Fibroblast of skin of right biceps (primary cell): ENCODE data around the gene GPR84.
"Not testable (repeated sequence)": the region's sequence is repeated elsewhere in the genome, so short reads cannot be mapped to it uniquely, and the experiment has no call there.

Experiments
- DNase-seq: peaks from one replicate; pipeline ENCODE4 v3.0.0-alpha.2; 2013

The GPR84 gene

DNA sequence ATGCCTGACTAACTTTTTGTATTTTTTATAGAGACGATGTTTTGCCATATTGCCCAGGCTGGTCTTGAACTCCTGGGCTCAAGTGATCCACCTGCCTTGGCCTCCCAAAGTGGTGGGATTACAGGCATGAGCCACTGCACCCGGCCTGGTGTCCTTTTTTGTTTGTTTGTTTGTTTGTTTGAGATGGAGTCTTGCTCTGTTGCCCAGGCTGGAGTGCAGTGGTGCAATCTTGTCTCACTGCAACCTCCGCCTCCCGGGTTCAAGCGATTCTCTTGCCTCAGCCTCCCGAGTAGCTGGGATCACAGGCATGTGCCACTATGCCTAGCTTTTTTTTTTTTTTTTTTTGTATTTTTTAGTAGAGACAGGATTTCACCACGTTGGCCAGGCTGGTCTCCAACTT, 10.0 kb downstream of the GPR84 start:
- DNase-seq: not testable (repeated sequence)

DNA sequence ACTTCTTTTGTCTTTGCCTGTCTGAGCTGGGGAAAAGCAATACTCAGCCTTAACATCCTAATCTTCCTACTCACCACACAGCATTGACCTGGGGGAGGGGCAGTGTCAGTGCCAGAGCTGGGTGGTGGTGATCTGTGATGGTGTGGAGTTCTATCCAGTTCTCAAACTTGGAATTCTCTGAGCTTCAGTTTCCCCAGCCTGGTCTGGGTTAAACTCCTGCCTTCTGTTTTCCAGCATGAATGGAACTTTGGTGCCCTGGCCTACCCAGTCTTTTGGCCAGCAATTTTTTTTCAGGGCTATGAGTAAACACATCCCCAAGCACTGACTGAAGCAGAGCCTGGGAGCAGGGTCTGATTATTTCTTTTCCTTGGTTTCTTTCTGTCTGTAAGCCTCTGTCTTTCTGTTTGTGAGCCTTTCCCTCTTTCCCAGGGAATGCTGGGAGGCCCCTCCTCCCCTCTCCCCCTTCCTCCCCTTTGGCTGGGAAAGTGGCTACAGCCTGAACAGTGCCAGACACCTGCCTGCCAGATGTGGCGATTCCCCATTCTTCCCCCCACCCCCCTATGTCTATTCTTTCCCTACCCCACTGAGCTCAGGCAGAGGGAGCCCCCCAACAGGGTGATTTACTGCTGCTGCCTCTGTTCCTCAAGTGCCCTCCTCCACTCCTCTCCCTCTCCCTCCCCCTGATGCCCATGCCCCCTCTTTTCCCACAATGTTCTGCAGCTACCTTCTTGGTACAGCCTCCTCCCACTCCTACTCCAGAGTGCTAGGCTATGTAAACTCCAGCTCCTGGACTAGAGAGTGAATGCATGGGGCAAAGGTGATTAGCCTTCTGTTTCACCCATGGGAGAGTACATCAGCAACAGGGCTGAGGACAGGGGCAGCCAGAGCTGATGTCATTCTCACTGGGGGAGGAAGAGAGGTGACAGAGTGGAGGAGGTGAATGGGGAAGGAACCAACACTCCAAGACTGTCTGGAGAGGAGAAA, 11.1 kb downstream of the GPR84 start:
- peak; percentile 65 for DNase-seq

DNA sequence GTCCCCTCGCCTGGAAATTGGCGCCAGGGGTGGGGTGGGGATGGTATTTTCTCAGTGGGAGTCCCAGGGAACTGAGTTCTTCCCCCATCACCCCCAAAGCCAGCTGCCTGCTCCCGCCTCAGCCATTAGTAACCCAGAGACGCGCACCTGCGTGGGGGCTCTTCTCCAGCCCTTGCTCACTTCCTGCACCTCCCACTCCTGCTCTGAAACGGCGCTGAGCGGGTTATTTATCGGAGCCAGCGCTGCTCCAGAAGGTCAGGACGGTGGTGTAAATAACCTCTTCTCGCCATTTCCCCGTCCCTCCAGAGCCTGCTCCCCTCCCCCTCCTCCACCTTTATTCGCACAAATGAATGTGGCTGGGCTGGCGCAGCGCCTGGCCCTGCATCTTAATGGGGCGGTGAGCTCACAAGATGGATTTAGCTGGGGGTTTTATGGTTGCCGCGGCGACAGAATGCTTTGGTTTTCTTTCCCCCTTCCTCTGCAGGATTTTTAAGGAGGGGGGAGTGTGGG, 12.2 kb downstream of the GPR84 start:
- peak; percentile 86 for DNase-seq

DNA sequence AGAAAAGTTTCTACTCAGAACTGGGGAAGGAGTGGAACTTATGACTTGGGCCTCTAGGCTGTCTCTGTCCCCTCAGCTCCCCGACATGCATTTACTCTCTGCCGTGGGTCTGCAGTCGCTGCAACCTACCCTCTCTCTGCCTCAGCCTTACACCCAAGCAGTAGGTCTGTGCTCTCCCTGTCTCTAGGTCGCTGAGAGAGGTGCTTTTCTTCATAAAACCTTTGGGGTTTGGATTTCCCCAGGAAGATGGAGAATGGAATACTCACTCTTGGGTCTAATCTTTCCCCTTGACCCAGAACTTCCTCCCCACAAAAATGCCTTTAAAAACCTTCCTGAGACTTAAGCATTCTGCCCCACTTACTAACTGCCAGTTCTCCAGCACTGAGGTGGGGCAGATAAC, 12.9 kb downstream of the GPR84 start:
- no peak for DNase-seq

- DNase-seq: no peak
Observed at GRCh38 chr12:54350743-54351142, 13.5 kb downstream of the GPR84 start.

- no peak for DNase-seq
Observed at GRCh38 chr12:54349679-54350078, 14.6 kb downstream of the GPR84 start.

DNA sequence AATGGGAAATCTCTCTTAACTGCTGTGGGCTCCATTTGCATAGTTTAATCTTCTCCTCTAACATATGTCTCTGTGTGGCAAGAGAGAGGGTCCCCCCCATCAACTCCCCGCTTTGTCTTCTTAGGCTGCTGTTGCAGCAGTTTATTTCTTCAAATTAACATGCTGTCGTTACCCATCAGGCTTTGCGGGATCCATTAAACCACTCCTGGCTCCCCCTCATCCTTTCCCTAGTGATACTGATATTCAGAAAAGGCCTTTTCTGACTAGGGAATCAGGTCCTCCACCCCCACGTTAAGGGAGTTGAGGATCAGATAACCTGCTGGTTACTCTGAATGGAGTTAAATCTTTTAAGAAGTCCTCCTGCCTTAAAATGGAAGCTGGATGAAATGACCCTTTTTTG, 15.2 kb downstream of the GPR84 start:
- no peak for DNase-seq

DNA sequence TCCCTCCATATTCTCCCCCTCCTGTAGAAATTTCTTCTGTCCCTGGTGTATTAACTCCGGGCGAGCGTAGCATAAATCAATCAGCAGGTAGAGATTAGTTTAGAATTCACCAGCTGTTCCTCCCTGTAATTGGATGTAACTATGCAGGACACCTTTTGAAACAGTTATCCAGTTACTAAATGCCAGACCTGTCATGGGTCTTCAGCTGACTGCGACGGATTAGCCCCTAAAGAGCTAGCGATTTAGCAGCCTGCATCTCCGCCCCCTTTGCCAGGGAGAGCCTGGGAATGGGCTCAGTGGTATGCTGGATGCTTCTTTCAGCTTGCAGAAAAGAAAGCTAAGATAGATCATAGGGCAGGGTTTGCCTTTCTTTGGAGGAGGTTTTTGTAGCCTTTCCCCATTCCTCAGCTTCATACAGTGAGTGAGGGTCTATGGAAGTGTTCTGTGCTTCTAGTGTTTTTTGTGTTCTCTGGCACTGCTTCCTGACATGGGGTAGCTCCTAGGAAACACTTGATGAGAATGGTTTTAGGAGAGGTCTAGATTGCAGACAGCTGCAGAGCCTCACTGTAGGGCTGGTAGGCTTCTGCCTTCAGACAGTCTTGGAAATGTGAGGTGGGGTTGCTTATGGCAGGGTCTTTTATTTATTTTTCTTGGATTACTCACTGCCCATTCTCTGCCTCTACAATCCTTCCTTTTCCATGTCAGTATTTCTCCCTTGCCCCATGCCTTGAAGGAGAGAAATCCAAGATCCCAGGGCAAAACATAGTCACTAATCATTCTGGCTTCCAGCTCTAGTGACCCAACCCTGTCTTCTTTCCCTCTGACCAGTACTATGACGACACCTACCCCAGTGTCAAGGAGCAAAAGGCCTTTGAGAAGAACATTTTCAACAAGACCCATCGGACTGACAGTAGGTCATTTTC, 22.6 kb downstream of the GPR84 start:
- no peak for DNase-seq

DNA sequence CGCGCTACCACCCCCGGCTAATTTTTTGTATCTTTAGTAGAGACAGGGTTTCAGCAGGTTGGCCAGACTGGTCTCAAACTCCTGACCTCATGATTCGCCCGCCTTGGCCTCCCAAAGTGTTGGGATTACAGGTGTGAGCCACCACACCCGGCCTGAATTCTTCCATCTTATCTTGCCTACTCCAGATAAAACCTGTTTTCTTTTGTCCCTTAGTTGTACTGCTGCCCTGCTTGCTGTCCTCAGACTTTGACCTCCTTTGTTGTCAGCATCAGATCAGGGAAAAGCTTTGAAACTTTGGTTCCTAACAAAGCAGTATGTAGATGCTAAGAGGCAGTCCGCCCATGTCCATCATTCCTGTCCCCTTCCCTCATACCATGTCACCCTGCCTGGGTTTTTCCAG, 23.4 kb downstream of the GPR84 start:
- DNase-seq: no peak

DNA sequence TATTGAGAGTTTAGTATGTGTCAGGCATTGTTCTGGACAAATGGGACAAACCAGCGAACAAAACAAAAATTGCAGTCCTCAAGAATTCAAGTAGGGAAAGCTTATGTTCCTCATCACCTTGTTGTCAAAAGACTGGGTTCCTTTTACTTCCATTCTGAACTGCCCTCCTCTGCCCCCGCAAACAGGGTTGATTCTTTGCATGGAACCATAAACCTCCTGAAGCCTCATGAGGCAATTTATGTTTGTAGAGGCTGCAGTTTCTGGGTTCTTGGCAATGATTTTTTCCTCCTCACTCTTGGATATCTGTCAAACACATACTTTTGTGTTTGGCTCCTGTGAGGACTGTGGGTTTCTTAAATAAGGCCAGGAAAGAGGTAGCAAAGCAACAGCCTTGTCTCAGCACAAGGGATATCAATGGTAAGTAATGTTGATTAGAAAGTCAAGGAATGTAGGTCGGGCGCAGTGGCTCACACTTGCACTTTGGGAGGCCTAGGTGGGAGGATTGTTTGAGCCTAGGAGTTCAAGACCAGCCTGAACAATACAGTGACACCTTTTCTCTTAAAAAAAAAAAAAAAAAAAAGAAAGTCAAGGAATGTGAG, 25.5 kb downstream of the GPR84 start:
- DNase-seq: peak; percentile 41

DNA sequence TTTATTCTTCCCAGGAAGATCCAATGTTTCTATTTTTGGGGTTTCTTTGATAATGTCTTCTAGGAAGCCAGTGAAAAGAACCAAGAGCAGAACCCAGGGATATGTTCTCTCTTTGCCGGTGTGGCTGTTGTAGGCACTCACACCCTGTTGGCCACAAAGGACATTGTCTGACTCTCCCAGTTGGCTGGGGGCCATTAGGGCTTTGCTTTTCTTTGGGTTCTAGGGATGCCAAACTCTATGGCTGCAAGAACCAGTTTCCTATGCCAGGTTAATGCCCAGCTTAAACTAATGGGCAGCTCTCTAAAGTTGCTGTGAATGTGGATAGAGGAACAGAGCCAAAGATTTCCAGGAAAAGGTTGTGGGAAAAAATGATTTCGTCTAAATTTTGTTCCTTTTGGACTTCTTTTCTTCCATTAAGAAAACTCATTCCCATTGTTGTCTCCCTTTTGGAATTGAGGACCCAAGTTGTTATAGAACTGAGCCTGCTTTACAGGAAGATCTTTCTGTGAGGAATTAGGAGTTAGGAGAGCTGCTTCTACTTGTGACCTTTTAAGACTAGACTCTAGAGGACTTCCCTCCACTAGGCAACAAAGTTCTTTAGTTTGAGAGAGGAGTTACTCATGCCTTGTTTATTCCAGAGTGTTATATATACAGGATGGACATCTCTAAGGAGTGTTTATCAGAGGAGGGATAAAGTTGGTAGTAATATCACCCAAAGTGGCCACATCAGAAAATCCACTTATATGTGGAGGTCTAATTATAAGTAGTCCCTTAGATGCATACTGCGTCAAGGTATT, 26.2 kb downstream of the GPR84 start:
- no peak for DNase-seq

- DNase-seq: no peak
Observed at GRCh38 chr12:54337280-54337842, 26.9 kb downstream of the GPR84 start.

- DNase-seq: no peak
Observed at GRCh38 chr12:54333420-54334034, 30.8 kb downstream of the GPR84 start.

DNA sequence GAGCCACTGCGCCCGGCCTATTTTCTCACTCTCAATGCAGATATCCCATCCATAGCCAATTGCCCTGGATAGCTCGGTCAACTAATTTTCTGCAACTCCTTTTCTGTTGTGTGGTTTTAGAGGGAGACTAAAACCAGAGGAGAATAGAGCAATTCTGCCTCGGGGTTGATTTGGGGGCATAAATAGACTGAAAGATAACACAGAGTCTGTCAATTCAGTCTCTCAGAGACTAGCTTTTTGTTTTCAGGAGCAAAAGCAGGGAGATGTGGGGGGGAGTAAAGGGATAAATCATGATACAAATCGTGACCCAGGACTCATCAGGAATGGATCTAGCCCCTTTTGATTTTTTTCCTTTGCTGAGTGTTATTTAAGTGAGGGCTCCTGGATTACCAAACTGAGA, 32.8 kb downstream of the GPR84 start:
- no peak for DNase-seq

DNA sequence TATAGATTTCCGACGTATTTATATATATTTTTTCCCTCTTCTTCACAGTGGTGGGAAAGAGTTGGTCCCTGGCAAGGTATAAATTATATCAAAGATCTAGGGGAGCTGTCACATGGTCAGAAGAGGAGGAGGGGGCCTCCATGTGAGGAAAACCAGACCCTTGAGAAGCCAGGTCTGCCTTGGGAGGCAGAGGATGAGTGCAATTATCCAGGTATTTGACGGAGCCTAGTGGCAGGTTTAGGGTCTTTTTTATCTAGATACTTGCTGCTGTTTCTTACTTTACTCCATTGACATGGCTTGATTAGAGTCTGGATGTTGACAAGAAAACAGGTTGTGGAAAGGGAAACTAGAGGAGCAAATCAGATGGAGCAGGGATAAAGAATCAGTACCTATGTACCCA, 33.8 kb downstream of the GPR84 start:
- DNase-seq: no peak

DNA sequence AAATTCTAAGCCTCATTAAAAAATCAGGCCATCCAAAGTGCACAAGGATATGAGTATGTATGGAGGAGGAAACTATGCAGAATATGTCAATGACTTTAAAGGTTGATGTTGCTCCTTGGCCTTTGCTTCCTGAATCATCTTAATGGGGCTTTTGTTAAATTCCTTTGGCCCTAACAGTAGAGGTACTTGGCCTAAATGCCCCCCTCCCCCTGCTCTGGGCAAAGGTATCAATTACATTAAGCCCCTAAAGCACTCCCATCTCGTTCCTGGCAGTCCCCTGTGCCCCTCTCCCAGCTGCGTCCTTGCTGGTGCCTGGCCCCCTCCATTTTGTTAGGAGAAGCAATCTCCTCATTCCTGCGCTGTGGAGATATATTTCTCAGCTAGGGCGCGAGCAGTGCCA, 34.5 kb downstream of the GPR84 start:
- peak; percentile 43 for DNase-seq

GRCh38 chr12:54328595-54329337, 35.5 kb downstream of the GPR84 start:
- DNase-seq: no peak

DNA sequence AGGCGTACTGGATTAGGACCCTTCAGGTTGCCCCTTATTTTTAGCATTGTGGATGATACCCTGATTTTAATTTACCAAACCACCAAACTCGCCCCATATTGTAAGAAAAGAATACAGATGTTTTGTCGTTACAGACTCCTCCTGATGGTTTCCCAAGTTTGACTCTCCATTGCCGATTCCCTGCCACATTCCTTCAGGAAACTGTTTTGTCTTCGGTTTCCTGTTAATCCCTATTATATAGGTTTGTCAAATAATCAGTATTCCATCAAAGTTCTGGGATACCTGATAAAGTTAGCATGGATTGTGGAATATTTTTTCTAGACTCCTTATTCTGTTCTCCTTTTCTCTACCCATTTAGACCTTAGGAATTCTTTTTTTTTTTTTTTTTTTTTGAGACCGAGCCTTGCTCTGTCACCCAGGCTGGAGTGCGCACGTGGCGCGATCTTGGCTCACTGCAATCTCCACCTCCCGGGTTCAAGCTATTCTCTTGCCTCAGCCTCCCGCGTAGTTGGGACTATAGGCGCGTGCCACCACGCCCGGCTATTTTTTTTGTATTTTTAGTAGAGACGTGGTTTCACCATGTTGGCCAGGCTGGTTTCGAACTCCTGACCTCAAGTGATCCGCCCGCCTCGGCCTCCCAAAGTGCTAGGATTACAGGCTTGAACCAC, 38.7 kb downstream of the GPR84 start:
- DNase-seq: peak; percentile 34

DNA sequence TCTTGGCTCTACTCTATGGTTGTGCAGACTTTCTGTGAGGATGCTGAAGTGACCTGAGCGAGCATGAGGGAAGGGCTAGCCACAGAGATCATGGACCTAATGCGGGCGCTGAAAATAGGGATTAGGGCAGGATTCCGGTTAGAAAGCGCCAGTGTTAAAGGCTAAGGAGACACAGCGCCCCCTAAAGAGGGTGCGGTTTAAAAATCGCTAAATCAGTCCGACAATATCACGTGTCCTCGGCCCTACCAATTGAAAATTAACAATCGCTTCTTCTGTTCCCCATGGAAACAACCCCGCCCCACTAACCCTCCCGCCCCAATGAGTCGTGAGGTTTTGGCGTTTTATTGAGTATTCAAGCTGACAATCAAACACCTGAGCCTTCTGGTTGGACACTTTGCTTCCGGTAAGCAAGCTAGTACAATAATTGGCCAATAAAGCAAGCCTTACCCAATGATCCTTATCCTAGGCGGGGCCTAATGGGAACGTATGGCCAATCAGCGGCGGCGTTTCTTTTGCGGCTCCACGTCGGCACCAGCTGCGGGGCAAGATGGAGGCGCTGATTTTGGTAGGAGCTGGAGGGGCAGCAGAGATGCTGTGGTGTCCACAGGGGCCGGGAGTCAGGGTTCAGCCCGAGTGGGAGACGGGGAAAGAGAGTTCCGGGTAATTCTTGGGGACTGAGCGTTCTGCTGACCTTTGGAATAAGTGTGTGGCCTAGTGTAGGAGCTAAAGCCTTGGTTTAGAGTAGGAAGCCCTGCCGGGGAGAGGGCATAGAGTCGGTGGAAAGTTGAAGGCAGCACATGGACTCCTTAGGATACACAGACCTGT, 39.5 kb downstream of the GPR84 start, which contains the start of gene COPZ1:
Gene COPZ1, plus strand, starts transcription at position 515 of the 825 bp plus-strand sequence. Its CDS starts 33 bp downstream, at position 548.
- DNase-seq: peak; percentile 100
